Measurements from ENCODE around the gene RSPH1.

Gene RSPH1

GRCh38 chr21:42424914-42425541 lies 71.0 kb downstream of the RSPH1 start:
- peak; percentile 80 to 86 (median 82) for DNase-seq
- Mint-ChIP-seq H3K9me3 (no peaks in the 10 kb centered on the region), H3K4me3 (peak overlapping the region; percentile 80 to 85), H3K27ac (peak overlapping the region; percentile 64 to 91), H3K36me3 (ENCODE audit: insufficient read depth) (peaks cover 65% of the 10 kb centered on the region), H3K4me1 (ENCODE audit: low read depth in 2 of 2) (peaks cover 65 to 68% of the 10 kb centered on the region in 2 donors), H3K27me3 (no peaks in the 10 kb centered on the region)
- ATAC-seq (replicated peaks) = peak; percentile 85

- Mint-ChIP-seq H3K4me3 (peak overlapping the region; percentile 80 to 85), H3K9me3 (no peaks in the 10 kb centered on the region), H3K36me3 (ENCODE audit: insufficient read depth) (peaks cover 78% of the 10 kb centered on the region), H3K4me1 (ENCODE audit: low read depth in 2 of 2) (peaks cover 69 to 82% of the 10 kb centered on the region in 2 donors), H3K27me3 (no peaks in the 10 kb centered on the region), H3K27ac (peak overlapping the region; percentile 64 to 91)
- ATAC-seq (replicated peaks) = no peak
- DNase-seq = no peak
These were observed 72.3 kb downstream of the RSPH1 start for GRCh38 chr21:42423685-42424084.

DNA sequence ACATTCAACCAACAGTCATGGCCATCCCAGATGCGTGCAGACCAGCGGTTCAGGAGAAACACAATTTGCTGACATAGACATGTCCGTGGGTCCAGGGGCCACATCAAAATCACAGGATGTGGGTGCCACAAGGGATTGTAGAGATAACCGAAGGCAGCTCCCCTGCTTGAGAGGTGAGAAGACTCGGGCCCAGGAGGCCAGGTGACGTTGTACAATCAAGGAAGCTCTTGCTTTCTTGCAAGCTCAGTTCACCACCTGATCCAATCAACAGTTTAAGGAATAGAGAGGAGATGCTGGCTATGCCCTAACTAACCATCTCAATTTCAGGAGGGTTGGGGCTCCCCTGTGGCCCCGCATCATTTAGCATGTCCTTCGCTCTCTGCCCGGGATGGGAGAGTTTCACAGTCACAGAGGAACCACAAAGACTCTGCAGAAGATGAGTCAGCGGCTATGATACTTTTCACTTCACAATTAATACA lies 72.8 kb downstream of the RSPH1 start:
- Mint-ChIP-seq H3K27ac (peak overlapping the region; percentile 64 to 91), H3K4me3 (peak overlapping the region; percentile 80 to 85), H3K9me3 (no peaks in the 10 kb centered on the region), H3K4me1 (ENCODE audit: low read depth in 2 of 2) (peaks cover 69 to 84% of the 10 kb centered on the region in 2 donors), H3K27me3 (no peaks in the 10 kb centered on the region), H3K36me3 (ENCODE audit: insufficient read depth) (peaks cover 83% of the 10 kb centered on the region)
- peak; percentile 46 to 53 (median 50) for DNase-seq
- peak; percentile 34 for ATAC-seq (replicated peaks)
